Mesendoderm (in vitro differentiated cells): ENCODE measurements around the gene GSG1L.

Experiments
- DNase-seq: peaks from one replicate; pipeline ENCODE4 v3.0.0; 2013
- H2AK5ac ChIP-seq: 2 replicates; pipeline ENCODE4 v1.6.1; 2013; ENCODE audit warnings: low read length, inconsistent platforms
- H2BK120ac ChIP-seq: 2 replicates; pipeline ENCODE4 v1.6.1; 2013; ENCODE audit warnings: low read depth, mild to moderate bottlenecking, low read length, moderate library complexity, mixed read lengths
- H2BK15ac ChIP-seq: replicated peaks from 2 replicates; pipeline ENCODE4 v1.6.1; 2013; ENCODE audit warnings: low read depth, mild to moderate bottlenecking, moderate library complexity
- H2BK5ac ChIP-seq: 2 replicates; pipeline ENCODE4 v1.6.1; 2013; ENCODE audit warnings: low read length, inconsistent platforms
- H3K18ac ChIP-seq: 2 replicates; pipeline ENCODE4 v1.6.1; 2013; ENCODE audit warnings: mild to moderate bottlenecking, low read length, mixed read lengths
- H3K23ac ChIP-seq: one replicate; pipeline ENCODE4 v1.6.1; 2013; ENCODE audit warnings: low read length
- H3K27ac ChIP-seq: 2 replicates; pipeline ENCODE4 v1.5.1; 2013; ENCODE audit warnings: low read depth, mild to moderate bottlenecking, inconsistent platforms, low read length, moderate library complexity
- H3K27me3 ChIP-seq: 2 replicates; pipeline ENCODE4 v1.6.1; 2013; ENCODE audit warnings: low read length, control low read depth, mild to moderate bottlenecking, inconsistent platforms; ENCODE audit not compliant: insufficient read depth, poor library complexity
- H3K36me3 ChIP-seq: 2 replicates; pipeline ENCODE4 v1.6.1; 2013; ENCODE audit warnings: low read length, inconsistent platforms; ENCODE audit not compliant: control insufficient read depth, insufficient read depth
- H3K4ac ChIP-seq: one replicate; pipeline ENCODE4 v1.6.1; 2013; ENCODE audit warnings: low read depth, mild to moderate bottlenecking, low read length, moderate library complexity
- H3K4me1 ChIP-seq: 2 replicates; pipeline ENCODE4 v1.6.1; 2013; ENCODE audit warnings: low read depth, low read length, inconsistent platforms; ENCODE audit not compliant: control insufficient read depth
- H3K4me2 ChIP-seq: 2 replicates; pipeline ENCODE4 v1.6.1; 2013; ENCODE audit warnings: low read length
- H3K4me3 ChIP-seq: 2 replicates; pipeline ENCODE4 v1.5.1; 2013; ENCODE audit warnings: mild to moderate bottlenecking, low read length
- H3K56ac ChIP-seq: one replicate; pipeline ENCODE4 v1.6.1; 2013; ENCODE audit warnings: low read length
- H3K79me1 ChIP-seq: 2 replicates; pipeline ENCODE4 v1.6.1; 2013; ENCODE audit warnings: low read length, inconsistent platforms
- H3K79me2 ChIP-seq: 2 replicates; pipeline ENCODE4 v1.6.1; 2013; ENCODE audit warnings: mild to moderate bottlenecking, low read length; ENCODE audit not compliant: control insufficient read depth, insufficient read depth
- H3K9ac ChIP-seq: 2 replicates; pipeline ENCODE4 v1.6.1; 2013; ENCODE audit warnings: low read length, inconsistent platforms
- H4K5ac ChIP-seq: one replicate; pipeline ENCODE4 v1.6.1; 2013; ENCODE audit warnings: low read length
- H4K8ac ChIP-seq: one replicate; pipeline ENCODE4 v1.6.1; 2013; ENCODE audit warnings: low read depth, mild to moderate bottlenecking, control low read depth, low read length, moderate library complexity
- WGBS: extraction: QIAGEN DNeasy Blood & Tissue Kit; methylation state at CpG from one replicate; pipeline ENCODE4 v1.1.7; 2013; ENCODE audit warnings: low lambda C conversion rate, missing lambda C conversion rate; ENCODE audit not compliant: insufficient coverage; ENCODE audit errors: extremely low coverage; 5-methylcytosine and 5-hydroxymethylcytosine counted together

Gene GSG1L

DNA sequence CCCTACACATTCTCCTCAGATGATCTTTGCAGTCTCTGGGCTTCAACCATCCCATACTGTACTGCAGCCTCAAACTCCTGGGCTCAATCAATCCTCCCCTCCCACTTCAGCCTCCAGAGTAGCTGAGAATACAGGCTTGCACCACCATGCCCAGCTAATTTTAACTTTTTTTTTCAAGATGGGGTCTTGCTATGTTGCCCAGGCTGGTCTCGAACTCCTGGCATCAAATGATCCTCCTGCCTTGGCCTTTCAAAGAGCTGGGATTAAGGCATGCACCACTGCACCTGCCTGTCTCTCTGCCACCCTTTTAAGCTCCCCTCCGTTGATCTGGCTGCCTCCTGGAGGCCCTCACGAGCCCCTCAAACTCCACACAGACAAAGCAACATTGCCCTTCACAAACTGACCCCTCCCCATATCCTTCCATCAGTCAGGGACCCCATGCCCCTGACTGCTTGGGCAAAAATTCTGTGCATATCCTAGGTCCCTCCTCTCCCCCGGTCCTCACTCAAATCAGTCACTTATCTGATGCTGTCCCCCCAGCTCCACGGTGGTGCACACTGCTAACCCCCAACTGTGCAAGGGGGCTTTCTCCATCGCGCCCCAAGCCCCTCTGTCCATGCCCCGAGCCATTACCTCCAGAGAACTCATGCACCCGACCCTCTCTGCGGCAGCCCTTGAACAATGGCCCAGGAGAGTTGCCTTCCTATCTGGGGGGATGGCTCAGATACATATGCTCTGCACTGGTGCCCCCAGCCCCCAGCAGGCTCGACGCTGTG lies 260.7 kb downstream of the GSG1L start:
- H4K8ac ChIP-seq, result no peak overlapping the region
- H3K36me3 ChIP-seq, result no peaks in the 10 kb centered on the region
- no CpG with 5 or more reads among the region's 12 CpGs for WGBS
- H3K79me2 ChIP-seq, result no peaks in the 10 kb centered on the region
- H3K23ac ChIP-seq, result no peak overlapping the region
- H3K56ac ChIP-seq, result no peak overlapping the region
- H4K5ac ChIP-seq, result no peak overlapping the region
- no peak overlapping the region for H3K18ac ChIP-seq
- DNase-seq, result no peak
- H3K27me3 ChIP-seq, result no peaks in the 10 kb centered on the region
- no peak overlapping the region for H2BK5ac ChIP-seq
- H3K4me1 ChIP-seq, result peaks cover 2% of the 10 kb centered on the region
- H2BK120ac ChIP-seq, result no peak overlapping the region
- no peak overlapping the region for H3K4ac ChIP-seq
- H3K4me3 ChIP-seq, result no peak overlapping the region
- H3K27ac ChIP-seq, result no peak overlapping the region
- no peak overlapping the region for H2BK15ac ChIP-seq
- H3K9ac ChIP-seq, result no peak overlapping the region
- no peak overlapping the region for H3K4me2 ChIP-seq
- H2AK5ac ChIP-seq, result no peak overlapping the region
- H3K79me1 ChIP-seq, result no peaks in the 10 kb centered on the region

DNA sequence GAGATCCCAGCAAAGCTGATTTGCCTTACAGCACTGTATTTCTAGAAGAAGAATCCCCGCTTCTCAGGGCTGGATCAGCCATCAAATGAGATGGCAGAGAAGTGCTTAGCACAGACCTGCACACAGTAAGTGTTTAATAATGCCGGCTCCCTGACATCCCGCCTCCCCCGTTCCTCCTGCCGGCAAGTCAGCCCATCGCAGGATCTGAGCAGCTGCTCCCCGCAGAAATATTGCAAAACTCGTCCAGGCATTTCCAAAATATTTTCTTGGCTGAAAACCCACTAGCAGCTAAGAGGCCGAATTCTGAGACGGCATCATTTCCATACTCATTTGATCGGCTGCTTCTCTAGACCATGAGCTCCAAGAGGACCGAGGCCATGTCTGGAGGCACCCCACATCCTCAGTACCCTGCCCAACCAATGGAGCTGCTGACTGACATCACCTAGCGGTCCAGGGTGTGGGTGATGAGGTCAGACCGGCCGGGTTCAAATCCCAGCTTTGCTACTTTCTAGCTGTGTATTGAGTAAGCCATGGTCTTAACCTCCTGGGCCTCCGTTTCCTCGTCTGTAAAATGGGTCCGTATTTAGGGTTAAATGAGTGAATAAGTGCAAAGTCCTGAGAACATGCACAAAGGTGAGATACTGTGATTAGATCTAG lies 262.1 kb downstream of the GSG1L start:
- no peak overlapping the region for H4K5ac ChIP-seq
- H3K18ac ChIP-seq, result no peak overlapping the region
- no peak overlapping the region for H3K9ac ChIP-seq
- no peaks in the 10 kb centered on the region for H3K79me2 ChIP-seq
- no CpG with 5 or more reads among the region's 18 CpGs for WGBS
- DNase-seq, result no peak
- no peak overlapping the region for H3K56ac ChIP-seq
- H3K4ac ChIP-seq, result no peak overlapping the region
- H3K36me3 ChIP-seq, result no peaks in the 10 kb centered on the region
- no peaks in the 10 kb centered on the region for H3K27me3 ChIP-seq
- no peak overlapping the region for H2BK120ac ChIP-seq
- H3K4me3 ChIP-seq, result no peak overlapping the region
- no peak overlapping the region for H2BK15ac ChIP-seq
- no peak overlapping the region for H3K27ac ChIP-seq
- H3K23ac ChIP-seq, result no peak overlapping the region
- no peak overlapping the region for H3K4me2 ChIP-seq
- H2AK5ac ChIP-seq, result no peak overlapping the region
- H2BK5ac ChIP-seq, result no peak overlapping the region
- H4K8ac ChIP-seq, result no peak overlapping the region
- no peaks in the 10 kb centered on the region for H3K79me1 ChIP-seq
- H3K4me1 ChIP-seq, result peaks cover 2% of the 10 kb centered on the region

DNA sequence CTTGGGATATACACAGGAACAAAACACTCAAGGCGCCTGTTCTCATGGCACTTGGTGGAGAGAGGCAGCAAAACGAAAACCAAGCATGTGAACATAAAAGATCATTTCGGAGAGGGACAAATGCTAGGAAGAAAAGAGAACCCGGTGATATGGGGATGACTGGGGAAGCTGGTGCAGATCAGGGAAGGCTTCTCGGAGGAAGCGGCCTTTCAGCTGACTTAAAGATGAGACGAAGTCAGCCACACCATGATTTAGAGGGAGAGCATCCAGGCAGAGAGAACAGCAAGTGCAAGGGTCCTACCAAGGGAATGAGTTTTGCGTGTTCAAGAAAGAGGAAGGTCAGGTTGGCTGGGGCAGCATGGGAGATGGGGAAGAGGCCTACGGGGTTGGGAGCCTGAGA lies 262.7 kb downstream of the GSG1L start:
- no peak overlapping the region for H3K4me3 ChIP-seq

GRCh38 chr16:27799896-27800295 lies 263.6 kb downstream of the GSG1L start:
- Histone ChIP-seq H3K27ac (no peak overlapping the region), H3K27me3 (no peaks in the 10 kb centered on the region), H3K9ac (no peak overlapping the region), H4K8ac (no peak overlapping the region), H3K56ac (no peak overlapping the region), H3K4me3 (no peak overlapping the region), H2AK5ac (no peak overlapping the region), H3K4me2 (no peak overlapping the region), H2BK15ac (no peak overlapping the region), H3K4ac (no peak overlapping the region), H3K18ac (no peak overlapping the region), H3K23ac (no peak overlapping the region), H3K79me1 (no peaks in the 10 kb centered on the region), H3K79me2 (no peaks in the 10 kb centered on the region), H2BK120ac (no peak overlapping the region), H3K36me3 (no peaks in the 10 kb centered on the region), H2BK5ac (no peak overlapping the region), H4K5ac (no peak overlapping the region), H3K4me1 (no peaks in the 10 kb centered on the region)
- no CpG with 5 or more reads among the region's 8 CpGs for WGBS
- no peak for DNase-seq

More for the DNA sequence above, 262.7 kb downstream of the GSG1L start:
- no peak overlapping the region for H2AK5ac ChIP-seq
- H3K18ac ChIP-seq, result no peak overlapping the region
- no CpG with 5 or more reads among the region's 9 CpGs for WGBS
- H3K27me3 ChIP-seq, result no peaks in the 10 kb centered on the region
- no peak overlapping the region for H3K27ac ChIP-seq
- no peak overlapping the region for H3K56ac ChIP-seq
- no peak overlapping the region for H3K4ac ChIP-seq
- H3K23ac ChIP-seq, result no peak overlapping the region
- H4K5ac ChIP-seq, result no peak overlapping the region
- H3K9ac ChIP-seq, result no peak overlapping the region
- H2BK120ac ChIP-seq, result no peak overlapping the region
- H3K79me1 ChIP-seq, result no peaks in the 10 kb centered on the region
- H3K4me1 ChIP-seq, result no peaks in the 10 kb centered on the region
- no peak overlapping the region for H2BK15ac ChIP-seq
- H2BK5ac ChIP-seq, result no peak overlapping the region
- DNase-seq, result no peak
- no peak overlapping the region for H4K8ac ChIP-seq
- no peaks in the 10 kb centered on the region for H3K79me2 ChIP-seq
- no peak overlapping the region for H3K4me2 ChIP-seq
- H3K36me3 ChIP-seq, result no peaks in the 10 kb centered on the region

GRCh38 chr16:27798241-27798640 lies 265.3 kb downstream of the GSG1L start:
- Histone ChIP-seq H3K4ac (no peak overlapping the region), H3K23ac (no peak overlapping the region), H3K79me1 (no peaks in the 10 kb centered on the region), H3K27ac (no peak overlapping the region), H3K36me3 (no peaks in the 10 kb centered on the region), H3K4me3 (no peak overlapping the region), H3K79me2 (no peaks in the 10 kb centered on the region), H4K5ac (no peak overlapping the region), H3K9ac (no peak overlapping the region), H3K18ac (no peak overlapping the region), H3K4me2 (no peak overlapping the region), H3K56ac (no peak overlapping the region), H2BK5ac (no peak overlapping the region), H2BK120ac (no peak overlapping the region), H2BK15ac (no peak overlapping the region), H4K8ac (no peak overlapping the region), H3K27me3 (no peaks in the 10 kb centered on the region), H3K4me1 (no peaks in the 10 kb centered on the region), H2AK5ac (no peak overlapping the region)
- WGBS, result no CpG with 5 or more reads among the region's 5 CpGs
- DNase-seq, result no peak
